Esophagus squamous epithelium (tissue), 4 donors: ENCODE measurements around the gene A2ML1.

Experiments used
- CTCF ChIP-seq, 6 experiments: fragments of 450-650 bp in 4 of 6; fragments of 200-600 bp in 2 of 6; sonication (generic) in 2 of 6; IDR thresholded peaks; one replicate each; pipeline ENCODE4 v1.5.1; 2016 to 2019; ENCODE audit warnings: antibody characterized with exemption in 6 of 6, mild to moderate bottlenecking in 4 of 6, moderate library complexity in 4 of 6
- POLR2A ChIP-seq, 4 donors: fragments of 450-650 bp; IDR thresholded peaks; one replicate each; pipeline ENCODE4 v1.6.1; 2017; ENCODE audit warnings: antibody characterized with exemption in 4 of 4, mild to moderate bottlenecking in 4 of 4, moderate library complexity in 3 of 4

GRCh38 chr12:8841778-8842177, 19.4 kb downstream of the A2ML1 start:
- TF ChIP-seq POLR2A (IDR thresholded peaks at IDR 0.05) (no peak), CTCF (IDR thresholded peaks at IDR 0.05) (no peak)
